Measurements from ENCODE around the gene ARHGEF28.
A peak's percentile ranks its signal among the peaks of the same experiment; 100 is the strongest.

The ARHGEF28 gene

GRCh38 chr5:73946919-73947602 lies 321.1 kb downstream of the ARHGEF28 start:
- DNase-seq, result peak; percentile 27

GRCh38 chr5:73947906-73948640 lies 322.1 kb downstream of the ARHGEF28 start:
- peak; percentile 49 for DNase-seq

GRCh38 chr5:73948720-73949119 lies 322.7 kb downstream of the ARHGEF28 start:
- no peak for DNase-seq

GRCh38 chr5:73950441-73950873 lies 324.5 kb downstream of the ARHGEF28 start:
- DNase-seq, result no peak

GRCh38 chr5:73950912-73951430 lies 325.0 kb downstream of the ARHGEF28 start:
- no peak for DNase-seq

- no peak for DNase-seq
Measured at GRCh38 chr5:73952872-73953271, 326.9 kb downstream of the ARHGEF28 start.

GRCh38 chr5:73954381-73954780 lies 328.4 kb downstream of the ARHGEF28 start:
- DNase-seq, result peak; percentile 26

GRCh38 chr5:73955271-73955846 lies 329.4 kb downstream of the ARHGEF28 start:
- peak; percentile 57 for DNase-seq

GRCh38 chr5:73957397-73958001 lies 331.5 kb downstream of the ARHGEF28 start:
- no peak for DNase-seq

- DNase-seq, result no peak
Measured at GRCh38 chr5:73958037-73958436, 332.0 kb downstream of the ARHGEF28 start.

GRCh38 chr5:73960023-73960422 lies 334.0 kb downstream of the ARHGEF28 start:
- DNase-seq, result no peak

GRCh38 chr5:73960426-73960825 lies 334.4 kb downstream of the ARHGEF28 start:
- no peak for DNase-seq

GRCh38 chr5:73962801-73963425 lies 336.9 kb downstream of the ARHGEF28 start:
- DNase-seq, result no peak

- no peak for DNase-seq
Measured at GRCh38 chr5:73964352-73964865, 338.4 kb downstream of the ARHGEF28 start.

GRCh38 chr5:73966451-73966850 lies 340.5 kb downstream of the ARHGEF28 start:
- DNase-seq, result no peak

- no peak for DNase-seq
Measured at GRCh38 chr5:73967347-73967746, 341.4 kb downstream of the ARHGEF28 start.

GRCh38 chr5:73968246-73968645 lies 342.2 kb downstream of the ARHGEF28 start:
- no peak for DNase-seq

GRCh38 chr5:73968729-73969128 lies 342.7 kb downstream of the ARHGEF28 start:
- no peak for DNase-seq

GRCh38 chr5:73969195-73970036 lies 343.4 kb downstream of the ARHGEF28 start:
- DNase-seq, result no peak

GRCh38 chr5:73971326-73971725 lies 345.3 kb downstream of the ARHGEF28 start:
- DNase-seq, result no peak

GRCh38 chr5:73973135-73973534 lies 347.1 kb downstream of the ARHGEF28 start:
- DNase-seq, result no peak

Data from NCI-H2171 (cell line).